Endodermal cell (in vitro differentiated cells): Measurements from ENCODE around the gene C2orf15. TPM values are rescaled to one million over a fixed set of nuclear protein-coding genes. Genes with fewer than 3 reads are reported as not detected.

Experiments
- DNase-seq: peaks from one replicate; pipeline ENCODE4 v3.0.0-alpha.2; 2017
- H3K27ac ChIP-seq: 2 replicates; pipeline ENCODE4 v1.5.1; 2013; ENCODE audit warnings: mild to moderate bottlenecking, low read depth, low read length, moderate library complexity
- H3K27me3 ChIP-seq: 2 replicates; pipeline ENCODE4 v1.6.1; 2013; ENCODE audit warnings: mild to moderate bottlenecking, low read length, moderate library complexity; ENCODE audit not compliant: insufficient read depth, control insufficient read depth, poor library complexity, severe bottlenecking
- H3K36me3 ChIP-seq: 2 replicates; pipeline ENCODE4 v1.7.0; 2013; ENCODE audit warnings: mild to moderate bottlenecking, low read length, moderate library complexity; ENCODE audit not compliant: control insufficient read depth, insufficient read depth
- H3K4me1 ChIP-seq: one replicate; pipeline ENCODE4 v1.7.0; 2013; ENCODE audit warnings: low read length; ENCODE audit not compliant: control insufficient read depth, insufficient read depth
- H3K4me3 ChIP-seq: 2 replicates; pipeline ENCODE4 v1.5.1; 2013; ENCODE audit warnings: mild to moderate bottlenecking, low read length, moderate library complexity
- H3K9ac ChIP-seq: 2 replicates; pipeline ENCODE4 v1.6.1; 2013; ENCODE audit warnings: mild to moderate bottlenecking, low read length, moderate library complexity; ENCODE audit not compliant: poor library complexity, severe bottlenecking; ENCODE audit errors: extremely low read depth
- H3K9me3 ChIP-seq: 2 replicates; pipeline ENCODE4 v1.6.1; 2013; ENCODE audit warnings: mild to moderate bottlenecking, low read length, moderate library complexity; ENCODE audit not compliant: control insufficient read depth
- H3K27ac Mint-ChIP-seq: 2 replicates; pipeline ENCODE4 v1.8.0; 2020; ENCODE audit warnings: mixed read lengths
- H3K27me3 Mint-ChIP-seq: 2 replicates; pipeline ENCODE4 v1.8.0; 2021; ENCODE audit warnings: mild to moderate bottlenecking, mixed read lengths; ENCODE audit not compliant: insufficient read depth
- H3K36me3 Mint-ChIP-seq: 2 replicates; pipeline ENCODE4 v1.8.0; 2020; ENCODE audit warnings: low read depth, mixed read lengths
- H3K4me1 Mint-ChIP-seq: 2 replicates; pipeline ENCODE4 v1.8.0; 2020; ENCODE audit warnings: mixed read lengths
- H3K4me3 Mint-ChIP-seq: 2 replicates; pipeline ENCODE4 v1.8.0; 2020; ENCODE audit warnings: mild to moderate bottlenecking, moderate library complexity, mixed read lengths
- H3K9me3 Mint-ChIP-seq: 2 replicates; pipeline ENCODE4 v1.8.0; 2020; ENCODE audit warnings: mild to moderate bottlenecking, mixed read lengths
- WGBS, 2 experiments: methylation state at CpG; one replicate each; pipeline versions ENCODE4 v1.1.5 to v1.1.7; 2013; ENCODE audit warnings: missing lambda C conversion rate in 2 of 2, mixed read lengths in 1 of 2; ENCODE audit not compliant: insufficient coverage in 1 of 2, insufficient read length in 1 of 2; 5-methylcytosine and 5-hydroxymethylcytosine counted together
- total RNA-seq, 2 donors: library from RNA; stranded (reverse); fragmentation: NEBNext Ultra II Directional in 1 of 2; extraction: Animal tissue kit (Norgen Biotek cat#: 25700) in 1 of 2; gene quantifications; 2 replicates in 1 of 2; 3 replicates in 1 of 2; pipeline ENCODE4 v1.2.1, GENCODE V29; 2021
- TF ChIP-seq, protein P1 (sequence below): fragments of 200-600 bp; sonication (generic); conservative IDR thresholded peaks from 2 replicates; pipeline ENCODE4 v1.5.0; 2021; ENCODE audit warnings: antibody characterized with exemption, mild to moderate bottlenecking

Gene C2orf15
- total RNA-seq, 2 donors from 2014 or later = 3.1 to 6.5 TPM

DNA sequence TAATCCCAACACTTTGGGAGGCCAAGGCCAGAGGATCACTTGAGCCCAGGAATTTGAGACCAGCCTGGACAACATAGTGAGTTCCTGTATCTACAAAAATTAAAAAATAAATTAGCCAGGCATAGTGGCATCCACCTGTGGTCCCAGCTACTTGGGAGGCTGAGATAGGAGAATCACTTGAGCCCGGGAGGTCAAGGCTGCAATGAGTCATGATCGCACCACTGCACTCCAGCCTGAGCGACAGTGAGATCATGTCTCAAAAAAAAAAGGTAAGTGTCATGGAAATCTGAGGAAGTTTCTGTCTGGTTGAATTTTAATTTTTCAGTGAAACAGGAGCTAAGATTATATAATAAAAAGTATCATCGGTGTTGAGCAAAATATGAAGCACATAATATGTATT is 2.5 kb upstream of the C2orf15 start:
- H3K27me3 Mint-ChIP-seq = peaks cover 8% of the 10 kb centered on the region
- H3K9ac ChIP-seq = no peak overlapping the region
- no peak overlapping the region for H3K27ac ChIP-seq
- H3K4me3 Mint-ChIP-seq = no peak overlapping the region
- H3K9me3 ChIP-seq = peaks cover 39% of the 10 kb centered on the region
- peaks cover 44% of the 10 kb centered on the region for H3K9me3 Mint-ChIP-seq
- H3K4me3 ChIP-seq = no peak overlapping the region
- TF ChIP-seq, protein P1, sequence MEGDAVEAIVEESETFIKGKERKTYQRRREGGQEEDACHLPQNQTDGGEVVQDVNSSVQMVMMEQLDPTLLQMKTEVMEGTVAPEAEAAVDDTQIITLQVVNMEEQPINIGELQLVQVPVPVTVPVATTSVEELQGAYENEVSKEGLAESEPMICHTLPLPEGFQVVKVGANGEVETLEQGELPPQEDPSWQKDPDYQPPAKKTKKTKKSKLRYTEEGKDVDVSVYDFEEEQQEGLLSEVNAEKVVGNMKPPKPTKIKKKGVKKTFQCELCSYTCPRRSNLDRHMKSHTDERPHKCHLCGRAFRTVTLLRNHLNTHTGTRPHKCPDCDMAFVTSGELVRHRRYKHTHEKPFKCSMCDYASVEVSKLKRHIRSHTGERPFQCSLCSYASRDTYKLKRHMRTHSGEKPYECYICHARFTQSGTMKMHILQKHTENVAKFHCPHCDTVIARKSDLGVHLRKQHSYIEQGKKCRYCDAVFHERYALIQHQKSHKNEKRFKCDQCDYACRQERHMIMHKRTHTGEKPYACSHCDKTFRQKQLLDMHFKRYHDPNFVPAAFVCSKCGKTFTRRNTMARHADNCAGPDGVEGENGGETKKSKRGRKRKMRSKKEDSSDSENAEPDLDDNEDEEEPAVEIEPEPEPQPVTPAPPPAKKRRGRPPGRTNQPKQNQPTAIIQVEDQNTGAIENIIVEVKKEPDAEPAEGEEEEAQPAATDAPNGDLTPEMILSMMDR = no peak
- no peaks in the 10 kb centered on the region for H3K4me1 ChIP-seq
- peaks cover 24% of the 10 kb centered on the region for H3K36me3 Mint-ChIP-seq
- no peaks in the 10 kb centered on the region for H3K36me3 ChIP-seq
- 72 to 95% methylated on average over 3 to 4 of the region's 4 CpGs for WGBS, 2 experiments
- peaks cover 8% of the 10 kb centered on the region for H3K4me1 Mint-ChIP-seq
- H3K27me3 ChIP-seq = no peaks in the 10 kb centered on the region
- DNase-seq = no peak
- H3K27ac Mint-ChIP-seq = no peak overlapping the region

DNA sequence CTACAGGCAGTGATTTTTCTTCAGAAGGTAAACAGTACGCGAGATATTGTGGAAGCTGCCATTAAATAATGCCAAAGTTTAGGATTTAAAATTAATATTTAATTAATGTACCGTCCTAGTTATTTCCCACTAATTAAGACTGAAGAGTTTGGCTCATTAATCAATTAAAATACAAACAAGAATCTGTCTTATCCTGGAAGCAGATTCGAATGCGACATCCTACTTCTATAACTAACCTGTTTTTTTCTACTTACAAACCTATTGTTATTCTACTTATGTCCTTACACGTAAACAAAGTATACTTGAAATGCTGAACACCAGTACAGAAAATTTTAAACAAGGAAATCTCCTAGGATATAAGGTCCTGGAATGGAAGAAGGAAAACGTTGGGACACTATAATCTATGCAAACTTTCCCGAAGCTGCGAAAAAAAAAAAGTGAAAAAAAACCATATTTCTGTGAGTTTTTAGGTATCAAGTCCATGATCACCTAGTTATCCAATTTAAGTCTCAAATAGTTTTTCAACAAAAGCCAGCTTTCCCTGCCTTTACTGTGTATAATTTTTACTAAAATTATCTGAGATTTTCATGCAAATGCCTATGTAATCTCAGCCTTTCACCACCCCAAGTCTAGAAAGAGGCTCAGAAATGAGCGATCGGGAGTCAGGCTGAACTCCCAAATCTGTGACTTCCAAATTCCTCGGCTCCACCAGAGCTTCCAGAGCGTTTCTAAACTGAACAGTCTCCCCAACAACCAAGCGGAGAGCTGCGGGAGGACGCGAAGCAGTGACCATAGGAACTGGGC is 1.2 kb upstream of the C2orf15 start:
- no peak for DNase-seq
- 25 to 31% methylated on average over 4 to 17 of the region's 17 CpGs for WGBS, 2 experiments
- Histone ChIP-seq H3K9me3 (peaks cover 26% of the 10 kb centered on the region), H3K27me3 (no peaks in the 10 kb centered on the region), H3K4me3 (peak overlapping the region; percentile 92), H3K9ac (peak overlapping the region; percentile 28), H3K27ac (no peak overlapping the region), H3K4me1 (no peaks in the 10 kb centered on the region), H3K36me3 (no peaks in the 10 kb centered on the region)
- Mint-ChIP-seq H3K27me3 (peaks cover 8% of the 10 kb centered on the region), H3K4me1 (peaks cover 8% of the 10 kb centered on the region), H3K4me3 (peak overlapping the region; percentile 92), H3K27ac (peak overlapping the region; percentile 94), H3K9me3 (peaks cover 32% of the 10 kb centered on the region), H3K36me3 (peaks cover 14% of the 10 kb centered on the region)
- TF ChIP-seq, protein P1 = no peak

- H3K9me3 Mint-ChIP-seq = peaks cover 28% of the 10 kb centered on the region
- Histone ChIP-seq H3K27me3 (no peaks in the 10 kb centered on the region), H3K9me3 (peaks cover 22% of the 10 kb centered on the region), H3K9ac (peak overlapping the region; percentile 28), H3K4me3 (peak overlapping the region; percentile 92), H3K36me3 (no peaks in the 10 kb centered on the region), H3K27ac (no peak overlapping the region), H3K4me1 (no peaks in the 10 kb centered on the region)
- peaks cover 8% of the 10 kb centered on the region for H3K4me1 Mint-ChIP-seq
- no peak for DNase-seq
- peak overlapping the region; percentile 92 for H3K4me3 Mint-ChIP-seq
- 0% methylated on average over 2 to 21 of the region's 21 CpGs for WGBS, 2 experiments
- H3K27me3 Mint-ChIP-seq = peaks cover 8% of the 10 kb centered on the region
- TF ChIP-seq, protein P1 = no peak
- peak overlapping the region; percentile 94 for H3K27ac Mint-ChIP-seq
- H3K36me3 Mint-ChIP-seq = peaks cover 12% of the 10 kb centered on the region
These were observed 722 bp upstream of the C2orf15 start for GRCh38 chr2:99140860-99141109.
